MG63 (cell line): ENCODE data around the gene CENPW. TPM values are rescaled to one million over a fixed set of nuclear protein-coding genes. Genes with fewer than 3 reads are reported as not detected.

ENCODE experiments used
- DNase-seq: peaks from one replicate; pipeline ENCODE4 v3.0.0-alpha.2; 2020
- H3K27me3 ChIP-seq: fragments of 250-450 bp; sonication (Bioruptor Pico); 2 replicates; pipeline ENCODE4 v1.5.1; 2020; ENCODE audit warnings: mild to moderate bottlenecking, moderate library complexity
- H3K36me3 ChIP-seq: fragments of 250-450 bp; sonication (Bioruptor Pico); 2 replicates; pipeline ENCODE4 v1.5.1; 2020; ENCODE audit warnings: mild to moderate bottlenecking, moderate library complexity
- H3K4me3 ChIP-seq: fragments of 250-450 bp; sonication (Bioruptor Pico); 2 replicates; pipeline ENCODE4 v1.5.1; 2020; ENCODE audit warnings: mild to moderate bottlenecking, moderate library complexity
- H3K9me3 ChIP-seq: fragments of 250-450 bp; sonication (Bioruptor Pico); 2 replicates; pipeline ENCODE4 v1.5.1; 2020; ENCODE audit warnings: mild to moderate bottlenecking, moderate library complexity
- total RNA-seq: library from RNA; depleted of rRNA; stranded (reverse); fragments of >200 nt; shearing (Covaris generic); gene quantifications from 2 replicates; pipeline ENCODE4 v1.2.3, GENCODE V29; 2014; ENCODE audit warnings: low replicate concordance

Gene CENPW
- total RNA-seq, 1 experiment from 2014 or later, result 30.4 TPM

GRCh38 chr6:126356526-126356925 is 16.6 kb downstream of the CENPW start:
- Histone ChIP-seq H3K4me3 (no peak overlapping the region), H3K9me3 (peaks cover 2% of the 10 kb centered on the region; the same call in 1 of the 2 replicates), H3K36me3 (no peaks in the 10 kb centered on the region; the same call in 1 of the 2 replicates), H3K27me3 (no peaks in the 10 kb centered on the region)
- DNase-seq, result no peak

GRCh38 chr6:126359936-126360537 is 20.1 kb downstream of the CENPW start:
- H3K9me3 ChIP-seq, result peaks cover 2% of the 10 kb centered on the region; the same call in 1 of the 2 replicates
- no peaks in the 10 kb centered on the region; the same call in 1 of the 2 replicates for H3K36me3 ChIP-seq

GRCh38 chr6:126361832-126362440 is 22.0 kb downstream of the CENPW start:
- no peak overlapping the region for H3K4me3 ChIP-seq
- DNase-seq, result no peak
- no peaks in the 10 kb centered on the region for H3K27me3 ChIP-seq
- H3K36me3 ChIP-seq, result no peaks in the 10 kb centered on the region
- H3K9me3 ChIP-seq, result no peaks in the 10 kb centered on the region

More at GRCh38 chr6:126359936-126360537, 20.1 kb downstream of the CENPW start:
- no peak for DNase-seq
- H3K27me3 ChIP-seq, result no peaks in the 10 kb centered on the region
- H3K4me3 ChIP-seq, result no peak overlapping the region

- Histone ChIP-seq H3K4me3 (no peak overlapping the region), H3K9me3 (no peaks in the 10 kb centered on the region), H3K27me3 (no peaks in the 10 kb centered on the region), H3K36me3 (no peaks in the 10 kb centered on the region)
- DNase-seq, result no peak
Observed at GRCh38 chr6:126367849-126368248, 27.9 kb downstream of the CENPW start.

- Histone ChIP-seq H3K36me3 (no peaks in the 10 kb centered on the region), H3K9me3 (no peaks in the 10 kb centered on the region)
- DNase-seq, result no peak
Observed at GRCh38 chr6:126372626-126373025, 32.7 kb downstream of the CENPW start.

GRCh38 chr6:126373344-126373743 is 33.4 kb downstream of the CENPW start:
- Histone ChIP-seq H3K9me3 (no peaks in the 10 kb centered on the region), H3K27me3 (no peaks in the 10 kb centered on the region), H3K4me3 (no peak overlapping the region), H3K36me3 (no peaks in the 10 kb centered on the region)
- DNase-seq, result no peak

More at GRCh38 chr6:126372626-126373025, 32.7 kb downstream of the CENPW start:
- Histone ChIP-seq H3K27me3 (no peaks in the 10 kb centered on the region), H3K4me3 (no peak overlapping the region)

- no peak overlapping the region for H3K4me3 ChIP-seq
- H3K27me3 ChIP-seq, result no peaks in the 10 kb centered on the region
- DNase-seq, result no peak
- H3K36me3 ChIP-seq, result no peaks in the 10 kb centered on the region
- H3K9me3 ChIP-seq, result no peaks in the 10 kb centered on the region
Observed at GRCh38 chr6:126374372-126374771, 34.5 kb downstream of the CENPW start.

GRCh38 chr6:126376682-126377081 is 36.8 kb downstream of the CENPW start:
- DNase-seq, result no peak
- H3K9me3 ChIP-seq, result no peaks in the 10 kb centered on the region
- no peaks in the 10 kb centered on the region for H3K36me3 ChIP-seq
- no peaks in the 10 kb centered on the region for H3K27me3 ChIP-seq
- no peak overlapping the region for H3K4me3 ChIP-seq

GRCh38 chr6:126377594-126378153 is 37.8 kb downstream of the CENPW start:
- no peak for DNase-seq
- Histone ChIP-seq H3K4me3 (no peak overlapping the region), H3K36me3 (no peaks in the 10 kb centered on the region), H3K9me3 (peaks cover 4% of the 10 kb centered on the region), H3K27me3 (no peaks in the 10 kb centered on the region)

- no peaks in the 10 kb centered on the region for H3K36me3 ChIP-seq
- H3K4me3 ChIP-seq, result no peak overlapping the region
- no peak for DNase-seq
- no peaks in the 10 kb centered on the region for H3K27me3 ChIP-seq
- peaks cover 11% of the 10 kb centered on the region for H3K9me3 ChIP-seq
Observed at GRCh38 chr6:126380072-126380583, 40.2 kb downstream of the CENPW start.

GRCh38 chr6:126381498-126381897 is 41.6 kb downstream of the CENPW start:
- H3K27me3 ChIP-seq, result no peaks in the 10 kb centered on the region
- H3K9me3 ChIP-seq, result peaks cover 11% of the 10 kb centered on the region
- H3K4me3 ChIP-seq, result no peak overlapping the region
- DNase-seq, result no peak
- H3K36me3 ChIP-seq, result no peaks in the 10 kb centered on the region

GRCh38 chr6:126383203-126383602 is 43.3 kb downstream of the CENPW start:
- Histone ChIP-seq H3K27me3 (no peaks in the 10 kb centered on the region), H3K4me3 (no peak overlapping the region), H3K36me3 (no peaks in the 10 kb centered on the region), H3K9me3 (peaks cover 11% of the 10 kb centered on the region)
- DNase-seq, result no peak

- H3K36me3 ChIP-seq, result no peaks in the 10 kb centered on the region
- peaks cover 11% of the 10 kb centered on the region for H3K9me3 ChIP-seq
- no peaks in the 10 kb centered on the region for H3K27me3 ChIP-seq
- DNase-seq, result no peak
- H3K4me3 ChIP-seq, result no peak overlapping the region
Observed at GRCh38 chr6:126385536-126385935, 45.6 kb downstream of the CENPW start.

GRCh38 chr6:126388104-126388598 is 48.2 kb downstream of the CENPW start:
- Histone ChIP-seq H3K9me3 (peaks cover 2% of the 10 kb centered on the region; the same call in 1 of the 2 replicates), H3K4me3 (no peak overlapping the region), H3K27me3 (no peaks in the 10 kb centered on the region), H3K36me3 (no peaks in the 10 kb centered on the region)
- no peak for DNase-seq

GRCh38 chr6:126396131-126396530 is 56.2 kb downstream of the CENPW start:
- H3K4me3 ChIP-seq, result no peak overlapping the region
- DNase-seq, result no peak
- no peaks in the 10 kb centered on the region for H3K27me3 ChIP-seq
- no peaks in the 10 kb centered on the region for H3K36me3 ChIP-seq
- H3K9me3 ChIP-seq, result no peaks in the 10 kb centered on the region
